PC-9 (cell line): Measurements from ENCODE around the gene CPXM2. TPM values are rescaled to one million over a fixed set of nuclear protein-coding genes. Genes with fewer than 3 reads are reported as not detected.

Source experiments
- BruUV-seq: library from RNA; stranded (reverse); fragments of 400-500 nt; replicated peaks from 2 replicates; lab custom pipeline; 2021; lab: Mats Ljungman, UMichigan
- CTCF ChIA-PET: fragments of 300-600 bp; sonication (Branson Sonifier 250); formaldehyde crosslinking; loops from one replicate; lab custom pipeline; 2022; ENCODE audit warnings: antibody characterized with exemption; lab: Charles Lee
- POLR2A ChIA-PET: fragments of 300-600 bp; sonication (Branson Sonifier 250); formaldehyde crosslinking; loops from one replicate; lab custom pipeline; 2022; ENCODE audit warnings: antibody characterized with exemption; ENCODE audit not compliant: unreplicated experiment; lab: Charles Lee
- DNase-seq, 2 experiments: peaks; one replicate each; pipeline versions ENCODE4 v3.0.0 to v3.0.0-alpha.2; 2015 to 2022; ENCODE audit warnings: mixed read lengths in 1 of 2
- H2AFZ ChIP-seq: fragments of 200-600 bp; sonication (generic); 2 replicates; pipeline ENCODE4 v1.8.1; 2017; ENCODE audit warnings: antibody characterized with exemption
- H3F3A ChIP-seq: fragments of 200-600 bp; sonication (generic); 2 replicates; pipeline ENCODE4 v1.8.1; 2017; ENCODE audit warnings: antibody characterized with exemption, mild to moderate bottlenecking, low read depth; ENCODE audit not compliant: insufficient read depth
- H3K27ac ChIP-seq: fragments of 200-600 bp; sonication (generic); 2 replicates; pipeline ENCODE4 v1.6.1; 2016; ENCODE audit warnings: mixed run types
- H3K27me3 ChIP-seq: fragments of 200-600 bp; sonication (generic); 2 replicates; pipeline ENCODE4 v1.6.1; 2016; ENCODE audit warnings: low read depth, mixed run types; ENCODE audit not compliant: insufficient read depth
- H3K36me3 ChIP-seq: fragments of 200-600 bp; sonication (generic); 2 replicates; pipeline ENCODE4 v1.6.1; 2016; ENCODE audit warnings: low read depth, mixed run types
- H3K4me1 ChIP-seq: fragments of 200-600 bp; sonication (generic); replicated peaks from 2 replicates; pipeline ENCODE4 v1.6.1; 2016; ENCODE audit warnings: mixed run types; ENCODE audit not compliant: insufficient read depth
- H3K4me2 ChIP-seq: fragments of 200-600 bp; sonication (generic); 2 replicates; pipeline ENCODE4 v1.6.1; 2017; ENCODE audit warnings: mixed run types
- H3K4me3 ChIP-seq: fragments of 200-600 bp; sonication (generic); 2 replicates; pipeline ENCODE4 v1.6.1; 2016; ENCODE audit warnings: mixed run types
- H3K79me2 ChIP-seq: fragments of 200-600 bp; sonication (generic); 2 replicates; pipeline ENCODE4 v1.6.1; 2017; ENCODE audit warnings: low read depth, mixed run types
- H3K9me2 ChIP-seq: fragments of 200-600 bp; sonication (generic); 2 replicates; pipeline ENCODE4 v1.8.1; 2017; ENCODE audit warnings: mild to moderate bottlenecking; ENCODE audit not compliant: insufficient read depth
- H3K9me3 ChIP-seq: fragments of 200-600 bp; sonication (generic); 2 replicates; pipeline ENCODE4 v1.8.1; 2016; ENCODE audit warnings: low read depth; ENCODE audit not compliant: insufficient read depth
- H4K20me1 ChIP-seq: fragments of 200-600 bp; sonication (generic); 2 replicates; pipeline ENCODE4 v1.8.1; 2017; ENCODE audit not compliant: insufficient read depth
- EZH2 ChIP-seq: fragments of 200-600 bp; sonication (generic); IDR thresholded peaks from 2 replicates; pipeline ENCODE4 v1.8.0; 2017; ENCODE audit warnings: antibody characterized with exemption, low read depth
- intact Hi-C: fragments of 100-400 bp; cut with micrococcal nuclease; formaldehyde crosslinking; loops from one replicate; pipeline ENCODE4 v1.10.0; 2022; ENCODE audit not compliant: unreplicated experiment
- total RNA-seq: library from RNA; stranded (reverse); gene quantifications from 2 replicates; pipeline ENCODE4 v1.2.3, GENCODE V29; 2021
- TF ChIP-seq, protein P1 (sequence below): fragments of 200-600 bp; sonication (generic); conservative IDR thresholded peaks from 2 replicates; pipeline ENCODE4 v1.6.1; 2017; ENCODE audit warnings: mixed run types, antibody characterized with exemption, mild to moderate bottlenecking, moderate library complexity

Gene CPXM2
- total RNA-seq, 1 experiment from 2014 or later = not detected

DNA sequence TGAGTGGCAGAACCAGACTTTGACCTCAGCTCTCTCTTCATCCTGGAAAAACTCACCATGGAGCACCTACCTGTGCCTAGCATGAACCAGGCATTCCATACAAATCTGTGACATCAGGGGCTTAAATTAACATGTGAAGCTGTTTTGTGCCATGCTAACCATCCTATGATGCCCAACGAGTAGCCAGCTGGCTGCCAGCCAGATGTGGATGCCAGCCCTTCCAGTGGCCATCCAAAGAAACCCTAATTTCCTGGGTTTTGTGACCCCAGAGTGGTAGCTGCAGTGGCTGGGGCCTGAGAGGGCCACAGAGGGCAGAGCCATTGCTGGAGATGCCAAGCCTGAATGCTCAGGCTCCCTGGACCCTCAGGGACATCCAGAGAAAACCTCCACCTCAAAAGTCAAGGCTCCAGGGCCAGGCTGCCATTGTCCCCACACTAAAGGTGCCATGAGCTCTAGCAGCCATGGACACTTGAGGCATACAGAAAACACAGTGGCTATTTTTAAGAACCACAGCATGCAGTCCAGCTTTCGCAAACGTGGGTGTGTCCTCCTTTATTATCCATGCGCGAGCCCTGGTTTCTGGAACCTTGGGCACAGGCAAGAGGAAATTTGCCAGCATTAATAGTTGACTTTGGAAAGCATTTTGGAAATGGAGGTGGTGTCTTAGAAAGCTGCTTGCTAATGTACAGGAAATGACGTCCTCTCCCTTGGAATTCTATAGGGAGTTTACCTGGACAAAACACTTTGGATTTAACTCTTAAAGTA is 6.0 kb downstream of the CPXM2 start:
- no peak overlapping the region for H2AFZ ChIP-seq
- DNase-seq = no peak
- no peak overlapping the region for H3K4me2 ChIP-seq
- H3F3A ChIP-seq = no peaks in the 10 kb centered on the region
- ChIA-PET POLR2A (no interaction called here), CTCF (no interaction called here)
- no peaks in the 10 kb centered on the region for H3K36me3 ChIP-seq
- H3K27me3 ChIP-seq = peaks cover 39% of the 10 kb centered on the region
- no peaks in the 10 kb centered on the region for H4K20me1 ChIP-seq
- H3K9me2 ChIP-seq = no peaks in the 10 kb centered on the region
- no peak overlapping the region for H3K27ac ChIP-seq
- intact Hi-C loops = no loop called here
- H3K9me3 ChIP-seq = no peaks in the 10 kb centered on the region
- H3K4me1 ChIP-seq = no peaks in the 10 kb centered on the region
- no peak for TF ChIP-seq EZH2
- TF ChIP-seq, protein P1, sequence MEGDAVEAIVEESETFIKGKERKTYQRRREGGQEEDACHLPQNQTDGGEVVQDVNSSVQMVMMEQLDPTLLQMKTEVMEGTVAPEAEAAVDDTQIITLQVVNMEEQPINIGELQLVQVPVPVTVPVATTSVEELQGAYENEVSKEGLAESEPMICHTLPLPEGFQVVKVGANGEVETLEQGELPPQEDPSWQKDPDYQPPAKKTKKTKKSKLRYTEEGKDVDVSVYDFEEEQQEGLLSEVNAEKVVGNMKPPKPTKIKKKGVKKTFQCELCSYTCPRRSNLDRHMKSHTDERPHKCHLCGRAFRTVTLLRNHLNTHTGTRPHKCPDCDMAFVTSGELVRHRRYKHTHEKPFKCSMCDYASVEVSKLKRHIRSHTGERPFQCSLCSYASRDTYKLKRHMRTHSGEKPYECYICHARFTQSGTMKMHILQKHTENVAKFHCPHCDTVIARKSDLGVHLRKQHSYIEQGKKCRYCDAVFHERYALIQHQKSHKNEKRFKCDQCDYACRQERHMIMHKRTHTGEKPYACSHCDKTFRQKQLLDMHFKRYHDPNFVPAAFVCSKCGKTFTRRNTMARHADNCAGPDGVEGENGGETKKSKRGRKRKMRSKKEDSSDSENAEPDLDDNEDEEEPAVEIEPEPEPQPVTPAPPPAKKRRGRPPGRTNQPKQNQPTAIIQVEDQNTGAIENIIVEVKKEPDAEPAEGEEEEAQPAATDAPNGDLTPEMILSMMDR = no peak
- BruUV-seq = no TSS peak
- no peak overlapping the region for H3K4me3 ChIP-seq
- H3K79me2 ChIP-seq = no peaks in the 10 kb centered on the region

DNA sequence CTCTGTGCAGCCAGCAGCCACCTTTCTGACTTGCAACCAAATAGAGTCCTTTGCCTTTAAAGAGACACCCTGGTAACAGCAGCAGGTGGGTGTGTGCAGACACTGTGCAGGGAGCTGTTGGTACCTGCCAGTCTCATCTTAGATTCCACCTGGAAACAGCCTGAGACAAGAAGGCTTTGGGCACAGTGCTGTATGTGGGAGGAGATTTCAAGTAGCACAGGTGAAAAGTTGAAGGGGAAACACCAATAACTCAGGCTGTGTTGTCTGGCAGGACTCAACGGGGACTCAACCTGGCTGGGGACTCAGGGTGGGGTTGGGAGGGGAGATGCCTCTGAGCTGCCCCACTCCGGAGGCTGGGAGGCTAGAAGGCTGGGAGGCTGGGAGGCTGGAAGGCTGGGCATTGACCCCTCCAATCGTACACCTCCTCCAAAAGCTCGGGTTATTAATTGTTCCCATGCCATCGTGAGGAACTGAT is 6.7 kb downstream of the CPXM2 start:
- intact Hi-C loops = no loop called here

DNA sequence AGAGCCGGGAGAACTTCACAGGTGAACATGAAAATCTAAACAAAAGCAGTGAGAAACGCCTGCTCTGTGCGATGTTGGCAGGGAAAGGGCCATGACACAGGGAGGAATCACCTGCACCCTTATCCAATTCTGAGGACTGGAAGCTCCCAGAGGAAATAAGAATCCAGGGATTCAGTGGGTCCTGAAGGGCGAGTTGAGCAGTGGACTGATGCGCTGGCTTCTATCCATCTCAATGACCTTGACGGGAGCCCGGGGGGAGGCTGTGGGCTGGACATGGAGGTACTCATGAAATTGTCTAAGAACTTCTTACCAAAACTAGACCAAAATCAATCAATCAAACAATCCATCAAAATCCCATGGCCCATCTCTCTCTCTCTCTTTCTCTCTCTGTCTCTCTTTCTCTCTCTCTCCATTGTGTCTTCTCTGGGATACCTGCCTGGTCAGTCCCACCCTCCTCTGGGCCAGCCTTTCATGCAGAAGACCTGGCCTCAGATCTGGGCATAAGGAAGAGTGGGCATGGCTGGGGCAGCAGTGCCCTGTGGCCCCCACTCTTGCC is 7.2 kb downstream of the CPXM2 start:
- no peaks in the 10 kb centered on the region for H3K9me2 ChIP-seq
- BruUV-seq = no TSS peak
- no peaks in the 10 kb centered on the region for H3K9me3 ChIP-seq
- POLR2A ChIA-PET = no interaction called here
- no peaks in the 10 kb centered on the region for H3K4me1 ChIP-seq
- intact Hi-C loops = no loop called here
- TF ChIP-seq EZH2 = no peak
- TF ChIP-seq, protein P1 = no peak
- H4K20me1 ChIP-seq = no peaks in the 10 kb centered on the region
- H3K27me3 ChIP-seq = peaks cover 27% of the 10 kb centered on the region
- H2AFZ ChIP-seq = no peak overlapping the region
- no peaks in the 10 kb centered on the region for H3K79me2 ChIP-seq
- no peaks in the 10 kb centered on the region for H3F3A ChIP-seq
- no peak overlapping the region for H3K27ac ChIP-seq
- H3K4me3 ChIP-seq = no peak overlapping the region
- DNase-seq = no peak
- CTCF ChIA-PET = no interaction called here
- no peak overlapping the region for H3K4me2 ChIP-seq
- no peaks in the 10 kb centered on the region for H3K36me3 ChIP-seq

More for the DNA sequence above, 6.7 kb downstream of the CPXM2 start:
- TF ChIP-seq EZH2 = no peak
- TF ChIP-seq, protein P1 = no peak
- Histone ChIP-seq H3K27ac (no peak overlapping the region), H3K4me1 (no peaks in the 10 kb centered on the region), H3K9me3 (no peaks in the 10 kb centered on the region), H3K79me2 (no peaks in the 10 kb centered on the region), H3F3A (no peaks in the 10 kb centered on the region), H2AFZ (no peak overlapping the region), H3K9me2 (no peaks in the 10 kb centered on the region), H3K4me3 (no peak overlapping the region), H3K36me3 (no peaks in the 10 kb centered on the region), H4K20me1 (no peaks in the 10 kb centered on the region), H3K4me2 (no peak overlapping the region), H3K27me3 (peaks cover 32% of the 10 kb centered on the region)
- no TSS peak for BruUV-seq
- POLR2A ChIA-PET = no interaction called here
- CTCF ChIA-PET = no interaction called here
- DNase-seq = no peak
